Endothelial cell of umbilical vein (primary cell): ENCODE results near the gene BACH2. TPM values are rescaled to one million over a fixed set of nuclear protein-coding genes. Genes with fewer than 3 reads are reported as not detected.

Source experiments
- BruUV-seq: library from RNA; stranded (reverse); fragments of 400-500 nt; replicated peaks from 2 replicates; lab custom pipeline; 2021; lab: Mats Ljungman, UMichigan
- CTCF ChIA-PET: fragments of 300-600, 350-600 bp; sonication (Branson Sonifier 250); formaldehyde crosslinking; loops from one replicate; lab custom pipeline; 2021; ENCODE audit warnings: antibody characterized with exemption, inconsistent platforms; lab: Charles Lee
- POLR2A ChIA-PET: fragments of 300-600, 350-600 bp; sonication (Branson Sonifier 250); formaldehyde crosslinking; loops from one replicate; lab custom pipeline; 2021; ENCODE audit warnings: antibody characterized with exemption, inconsistent platforms; lab: Charles Lee
- DNase-seq: peaks from one replicate; pipeline ENCODE4 v3.0.0-alpha.2; 2011; ENCODE audit warnings: low read depth, low spot score
- FAIRE-seq: peaks from 2 replicates; lab custom pipeline; 2011; peaks lifted over from hg19 to GRCh38; lab: Jason Lieb, UNC
- H2AFZ ChIP-seq: 2 replicates; pipeline ENCODE4 v1.6.0; 2012; ENCODE audit warnings: low read depth, low read length, control low read depth, inconsistent platforms
- H3K27ac ChIP-seq: 2 replicates; pipeline ENCODE4 v1.5.1; 2011; ENCODE audit warnings: low read depth, mild to moderate bottlenecking, control low read depth, low read length, moderate library complexity; ENCODE audit not compliant: insufficient read depth
- H3K27me3 ChIP-seq, 2 experiments: 2 replicates each; pipeline versions ENCODE4 v1.6.0 to v1.6.1; 2011; ENCODE audit warnings: low read length in 2 of 2, mixed read lengths in 1 of 2; ENCODE audit not compliant: control insufficient read depth in 2 of 2, insufficient read depth in 2 of 2
- H3K36me3 ChIP-seq, 2 experiments: 2 replicates in 1 of 2; 3 replicates in 1 of 2; pipeline ENCODE4 v1.5.1; 2011; ENCODE audit warnings: low read length in 2 of 2, mild to moderate bottlenecking in 1 of 2, moderate library complexity in 1 of 2; ENCODE audit not compliant: control insufficient read depth in 2 of 2, insufficient read depth in 2 of 2; ENCODE audit errors: extremely low read depth in 1 of 2
- H3K4me1 ChIP-seq: 3 replicates; pipeline ENCODE4 v1.5.1; 2011; ENCODE audit warnings: mild to moderate bottlenecking, low read length; ENCODE audit not compliant: control insufficient read depth, insufficient read depth; ENCODE audit errors: extremely low read depth
- H3K4me2 ChIP-seq: 2 replicates; pipeline ENCODE4 v1.6.1; 2011; ENCODE audit warnings: low read length, control low read depth, mixed read lengths; ENCODE audit not compliant: insufficient read depth
- H3K4me3 ChIP-seq, 3 experiments: fragments of 200-600 bp in 1 of 3; sonication (generic), shearing (Covaris generic) in 1 of 3; replicated peaks in 1 of 3; 2 replicates each; pipeline ENCODE4 v1.5.1; 2011 to 2016; ENCODE audit warnings: control low read depth in 3 of 3, low read length in 3 of 3, mild to moderate bottlenecking in 2 of 3, inconsistent platforms in 1 of 3, low read depth in 1 of 3, moderate library complexity in 1 of 3; ENCODE audit not compliant: insufficient read depth in 1 of 3
- H3K79me2 ChIP-seq: 2 replicates; pipeline ENCODE4 v1.6.0; 2012; ENCODE audit warnings: low read length, inconsistent platforms; ENCODE audit not compliant: control insufficient read depth, insufficient read depth
- H3K9ac ChIP-seq: replicated peaks from 2 replicates; pipeline ENCODE3; 2011; ENCODE audit warnings: low read length, control low read depth; ENCODE audit not compliant: insufficient read depth; ENCODE audit errors: extremely low read depth
- H3K9me1 ChIP-seq: replicated peaks from 3 replicates; pipeline ENCODE4 v1.6.0; 2011; ENCODE audit warnings: mild to moderate bottlenecking, low read length; ENCODE audit not compliant: control insufficient read depth, insufficient read depth; ENCODE audit errors: extremely low read depth
- H3K9me3 ChIP-seq: replicated peaks from 2 replicates; pipeline ENCODE4 v1.5.1; 2012; ENCODE audit warnings: low read length, inconsistent platforms; ENCODE audit not compliant: control insufficient read depth, insufficient read depth
- H4K20me1 ChIP-seq: replicated peaks from 2 replicates; pipeline ENCODE3; 2011; ENCODE audit warnings: mild to moderate bottlenecking, low read length; ENCODE audit not compliant: control insufficient read depth, insufficient read depth; ENCODE audit errors: extremely low read depth
- CTCF ChIP-seq, 2 donors: IDR thresholded peaks; 1 replicate in 1 of 2; 2 replicates in 1 of 2; pipeline ENCODE4 v1.5.1; 2011; ENCODE audit warnings: low read length in 2 of 2, mild to moderate bottlenecking in 2 of 2, moderate library complexity in 2 of 2, control low read depth in 1 of 2, inconsistent platforms in 1 of 2, low read depth in 1 of 2; ENCODE audit not compliant: insufficient read depth in 1 of 2; ENCODE audit errors: extremely low read depth in 1 of 2
- EZH2 ChIP-seq: IDR thresholded peaks from 2 replicates; pipeline ENCODE4 v1.6.1; 2012; ENCODE audit warnings: borderline replicate concordance, low read depth, mild to moderate bottlenecking, moderate library complexity, low read length, inconsistent platforms; ENCODE audit not compliant: severe bottlenecking
- FOS ChIP-seq: IDR thresholded peaks from 2 replicates; pipeline ENCODE4 v1.6.1; 2011; ENCODE audit warnings: mild to moderate bottlenecking, low read length, moderate library complexity, borderline replicate concordance; ENCODE audit not compliant: insufficient read depth
- GATA2 ChIP-seq: IDR thresholded peaks from 2 replicates; pipeline ENCODE4 v1.7.0; 2011; ENCODE audit warnings: low read depth, mild to moderate bottlenecking, moderate library complexity, mixed read lengths, low read length; ENCODE audit not compliant: insufficient read length, insufficient read depth
- JUN ChIP-seq: IDR thresholded peaks from 2 replicates; pipeline ENCODE4 v1.6.1; 2011; ENCODE audit warnings: borderline replicate concordance, low read depth; ENCODE audit not compliant: insufficient read length, insufficient read depth
- MAX ChIP-seq: IDR thresholded peaks from 2 replicates; pipeline ENCODE4 v1.6.1; 2011; ENCODE audit not compliant: insufficient read depth, insufficient read length
- MYC ChIP-seq: IDR thresholded peaks from one replicate; pipeline ENCODE4 v1.6.1; 2011; ENCODE audit warnings: mild to moderate bottlenecking, low read depth, low read length
- POLR2A ChIP-seq: IDR thresholded peaks from 2 replicates; pipeline ENCODE4 v1.6.1; 2012; ENCODE audit warnings: low read depth, mild to moderate bottlenecking, control low read depth, low read length
- POLR2AphosphoS5 ChIP-seq: IDR thresholded peaks from 2 replicates; pipeline ENCODE4 v1.6.1; 2012; ENCODE audit warnings: low read depth, mild to moderate bottlenecking, control low read depth, low read length, moderate library complexity; ENCODE audit not compliant: insufficient read depth
- dilution Hi-C: fragments of 300-500 bp; cut with MboI; formaldehyde crosslinking; loops from one replicate; pipeline ENCODE4 v1.15.0; 2019; ENCODE audit warnings: low sequenced_read_pairs; ENCODE audit not compliant: extremely low pct_ligation_motif_present
- intact Hi-C: fragments of 100-400 bp; cut with micrococcal nuclease; formaldehyde crosslinking; loops from one replicate; pipeline ENCODE4 v1.10.0; 2022
- polyA plus RNA-seq, 4 experiments: library from polyadenylated mRNA; depleted of rRNA in 3 of 4; stranded (reverse) in 3 of 4; unstranded in 1 of 4; fragments of >200 nt; gene quantifications; 2 replicates each; pipeline versions ENCODE4 v1.2.1 to v1.2.3, GENCODE V29; 2011 to 2012; ENCODE audit warnings: missing spikeins in 1 of 4
- total RNA-seq: library from RNA; stranded (reverse); gene quantifications from 2 replicates; pipeline ENCODE4 v1.2.3, GENCODE V29; 2021

The BACH2 gene
- total and polyA plus RNA-seq, 2 donors (not counting 3 experiments of a cell fraction or from before 2014, with no cell fraction given) = 1.7 to 5.6 TPM

GRCh38 chr6:89928604-89929003 is 368.0 kb downstream of the BACH2 start:
- DNase-seq = peak; percentile 29
- BruUV-seq = no TSS peak
- POLR2A ChIA-PET = no interaction called here
- no peak for FAIRE-seq
- H3K9me1 ChIP-seq = no peaks in the 10 kb centered on the region
- no peaks in the 10 kb centered on the region for H3K9me3 ChIP-seq
- peak overlapping the region; percentile 61 for H3K27ac ChIP-seq
- H4K20me1 ChIP-seq = no peaks in the 10 kb centered on the region
- CTCF ChIA-PET = interaction anchor here (1.0 to 2.1 kb wide), 4 partner anchors 8 to 564 kb away, joined by 3 to 19 read pairs (median 6); no protein-coding TSS in a partner anchor
- no peak overlapping the region for H3K4me3 ChIP-seq
- H3K4me2 ChIP-seq = no peak overlapping the region
- dilution Hi-C loops = no loop called here
- H3K4me1 ChIP-seq = peaks cover 14% of the 10 kb centered on the region
- no peaks in the 10 kb centered on the region for H3K27me3 ChIP-seq
- TF ChIP-seq POLR2A (no peak), EZH2 (no peak), JUN (peak; percentile 11), MYC (no peak)
- H3K79me2 ChIP-seq = no peaks in the 10 kb centered on the region
- intact Hi-C loops = no loop called here
- no peak overlapping the region for H2AFZ ChIP-seq
- no peak overlapping the region for H3K9ac ChIP-seq
- no peaks in the 10 kb centered on the region for H3K36me3 ChIP-seq

- Histone ChIP-seq H3K27me3 (no peaks in the 10 kb centered on the region), H3K4me1 (peaks cover 14% of the 10 kb centered on the region), H3K4me3 (no peak overlapping the region), H3K36me3 (no peaks in the 10 kb centered on the region), H2AFZ (no peak overlapping the region), H3K4me2 (peak overlapping the region; percentile 42), H3K27ac (peak overlapping the region; percentile 61), H3K9ac (peak overlapping the region; percentile 7), H3K79me2 (no peaks in the 10 kb centered on the region), H3K9me3 (no peaks in the 10 kb centered on the region), H4K20me1 (no peaks in the 10 kb centered on the region), H3K9me1 (no peaks in the 10 kb centered on the region)
- POLR2A ChIA-PET = no interaction called here
- FAIRE-seq (peak; percentile 97), DNase-seq (peak; percentile 84)
- intact Hi-C loops = no loop called here
- TF ChIP-seq MAX (peak; percentile 9), FOS (peak; percentile 70), MYC (peak; percentile 21), CTCF (IDR thresholded peaks at IDR 0.05; ENCODE audit: extremely low read depth in 1 of 2, insufficient read depth in 1 of 2, low read depth in 1 of 2, low read length in 2 of 2) (no peak), GATA2 (no peak), EZH2 (no peak), JUN (peak; percentile 70), POLR2A (no peak), POLR2AphosphoS5 (peak; percentile 21)
- CTCF ChIA-PET = interaction anchor here (0.6 to 2.1 kb wide), 5 partner anchors 9 to 565 kb away, joined by 3 to 19 read pairs (median 5); no protein-coding TSS in a partner anchor
- no TSS peak for BruUV-seq
- dilution Hi-C loops = no loop called here
These were observed 368.7 kb downstream of the BACH2 start for GRCh38 chr6:89927791-89928550.
